K562 (cell line): ENCODE data around the gene C20orf96. TPM values are rescaled to one million over a fixed set of nuclear protein-coding genes. Genes with fewer than 3 reads are reported as not detected.

ENCODE experiments used
- ATAC-seq: fragments of 200-7000 bp; cut with Tn5 transposase; 3 replicates; pipeline ENCODE4 v1.9.1; 2020; ENCODE audit warnings: moderate library complexity
- BruUV-seq: library from RNA; stranded (reverse); fragments of 400-500 nt; replicated peaks from 2 replicates; lab custom pipeline; 2021; lab: Mats Ljungman, UMichigan
- CTCF ChIA-PET: fragments of 300-600 bp; formaldehyde crosslinking; extraction: SDS; loops from one replicate; lab custom pipeline; 2021; ENCODE audit warnings: low intra/inter-chr PET ratio; lab: Yijun Ruan, JAX
- POLR2A ChIA-PET: fragments of 300-600, 350-650 bp; sonication (Branson Sonifier 250); formaldehyde crosslinking; extraction: SDS; loops from one replicate; lab custom pipeline; 2021; ENCODE audit warnings: antibody characterized with exemption, inconsistent platforms; lab: Yijun Ruan, JAX
- DNase-seq, 4 experiments: peaks; one replicate each; pipeline versions ENCODE4 v3.0.0 to v3.0.0-alpha.2; 2011 to 2018; ENCODE audit warnings: low spot score in 3 of 4, mixed read lengths in 3 of 4; ENCODE audit errors: extremely low read depth in 1 of 4
- FAIRE-seq: peaks from 2 replicates; lab custom pipeline; 2011; peaks lifted over from hg19 to GRCh38; lab: Jason Lieb, UNC
- H2AFZ ChIP-seq: 2 replicates; pipeline ENCODE4 v1.6.0; 2011; ENCODE audit warnings: low read depth, low read length, control low read depth, inconsistent platforms
- H3K27ac ChIP-seq: fragments of 200-600 bp; 3 replicates; pipeline ENCODE4 v1.8.0; 2011; ENCODE audit warnings: low read depth, mild to moderate bottlenecking, control low read depth, inconsistent platforms, low read length, moderate library complexity, mixed read lengths; ENCODE audit errors: extremely low read depth
- H3K27me3 ChIP-seq, 2 experiments: fragments of 300-600 bp in 1 of 2; 2 replicates in 1 of 2; 3 replicates in 1 of 2; pipeline versions ENCODE4 v1.6.0 to v1.8.0; 2011; ENCODE audit warnings: inconsistent platforms in 2 of 2, low read length in 2 of 2, mild to moderate bottlenecking in 1 of 2, mixed read lengths in 1 of 2, moderate library complexity in 1 of 2; ENCODE audit not compliant: control insufficient read depth in 2 of 2, insufficient read depth in 2 of 2
- H3K36me3 ChIP-seq: fragments of 300-600 bp; 3 replicates; pipeline ENCODE4 v1.8.0; 2011; ENCODE audit warnings: mild to moderate bottlenecking, low read length, inconsistent platforms; ENCODE audit not compliant: control insufficient read depth, insufficient read depth
- H3K4me1 ChIP-seq, 2 experiments: fragments of 200-600 bp in 1 of 2; replicated peaks in 1 of 2; 2 replicates in 1 of 2; 3 replicates in 1 of 2; pipeline versions ENCODE4 v1.5.1 to v1.8.0; 2011; ENCODE audit warnings: inconsistent platforms in 2 of 2, low read length in 2 of 2, mild to moderate bottlenecking in 1 of 2, mixed read lengths in 1 of 2, moderate library complexity in 1 of 2; ENCODE audit not compliant: control insufficient read depth in 2 of 2, insufficient read depth in 2 of 2
- H3K4me2 ChIP-seq: 2 replicates; pipeline ENCODE4 v1.6.1; 2011; ENCODE audit warnings: low read length, control low read depth, inconsistent platforms, mixed read lengths; ENCODE audit not compliant: insufficient read depth
- H3K4me3 ChIP-seq: fragments of 200-600 bp; sonication (generic), shearing (Covaris generic); 2 replicates; pipeline ENCODE4 v1.5.1; 2016; ENCODE audit warnings: control low read depth, inconsistent platforms
- H3K79me2 ChIP-seq: fragments of 200-600 bp; 3 replicates; pipeline ENCODE4 v1.8.0; 2011; ENCODE audit warnings: low read length, inconsistent platforms; ENCODE audit not compliant: control insufficient read depth, insufficient read depth
- H3K9ac ChIP-seq, 2 experiments: 2 replicates each; pipeline versions ENCODE4 v1.6.0 to v1.6.1; 2011; ENCODE audit warnings: low read depth in 2 of 2, low read length in 2 of 2, control low read depth in 1 of 2, inconsistent platforms in 1 of 2, mild to moderate bottlenecking in 1 of 2, mixed read lengths in 1 of 2; ENCODE audit not compliant: insufficient read depth in 1 of 2
- H3K9me1 ChIP-seq: one replicate; pipeline ENCODE4 v1.6.0; 2011; ENCODE audit warnings: inconsistent platforms, mild to moderate bottlenecking, low read length, moderate library complexity; ENCODE audit not compliant: control insufficient read depth, insufficient read depth
- H3K9me3 ChIP-seq: replicated peaks from 2 replicates; pipeline ENCODE4 v1.5.1; 2011; ENCODE audit warnings: low read depth, low read length, inconsistent platforms; ENCODE audit not compliant: control insufficient read depth, insufficient read depth
- H4K20me1 ChIP-seq: replicated peaks from 2 replicates; pipeline ENCODE4 v1.6.1; 2011; ENCODE audit warnings: low read length, inconsistent platforms, mixed read lengths; ENCODE audit not compliant: control insufficient read depth, insufficient read depth
- ELF4 ChIP-seq: fragments of 450-650 bp; formaldehyde crosslinking; IDR thresholded peaks from 2 replicates; pipeline ENCODE4 v1.4.0; 2022; ENCODE audit warnings: missing genetic modification characterization
- GTF2A2 ChIP-seq: IDR thresholded peaks from 2 replicates; pipeline ENCODE4 v1.6.1; 2016; ENCODE audit warnings: mild to moderate bottlenecking, missing genetic modification characterization, missing compliant biosample characterization
- MCM7 ChIP-seq, 2 experiments: fragments of 450-650 bp; IDR thresholded peaks; 2 replicates each; pipeline ENCODE4 v1.6.1; 2016 to 2018
- PTTG1 ChIP-seq: fragments of 450-650 bp; IDR thresholded peaks from 2 replicates; pipeline ENCODE4 v1.6.1; 2016; ENCODE audit warnings: low read depth, mild to moderate bottlenecking, missing genetic modification characterization, missing compliant biosample characterization
- SLC30A9 ChIP-seq: fragments of 250-450 bp; sonication (Bioruptor Pico); IDR thresholded peaks from 2 replicates; pipeline ENCODE4 v1.8.0; 2022; ENCODE audit warnings: mild to moderate bottlenecking, moderate library complexity
- SRSF3 ChIP-seq: fragments of 200-400 bp; formaldehyde crosslinking; IDR thresholded peaks from 2 replicates; pipeline ENCODE4 v1.6.1; 2016; ENCODE audit warnings: mild to moderate bottlenecking, low read length, moderate library complexity; ENCODE audit not compliant: insufficient read depth
- TAF1 ChIP-seq: IDR thresholded peaks from 2 replicates; pipeline ENCODE4 v1.6.1; 2011; ENCODE audit warnings: mild to moderate bottlenecking, low read length, moderate library complexity; ENCODE audit not compliant: insufficient read depth, control insufficient read depth, severe bottlenecking; ENCODE audit errors: extremely low read depth
- UBTF ChIP-seq, 2 experiments: IDR thresholded peaks; 2 replicates each; pipeline ENCODE4 v1.6.1; 2012; ENCODE audit warnings: improper control_type of control experiment in 2 of 2, low read depth in 2 of 2, low read length in 2 of 2, borderline replicate concordance in 1 of 2
- ZHX1 ChIP-seq: fragments of 150-350 bp; conservative IDR thresholded peaks from 2 replicates; pipeline ENCODE4 v1.6.1; 2014; ENCODE audit warnings: low read length
- ZNF143 ChIP-seq: sonication (generic); formaldehyde crosslinking; IDR thresholded peaks from 2 replicates; pipeline ENCODE4 v1.9.0; 2022; ENCODE audit warnings: mild to moderate bottlenecking, missing genetic modification reagents
- ZNF444 ChIP-seq: fragments of 250-450 bp; sonication (Bioruptor Pico); IDR thresholded peaks from 2 replicates; pipeline ENCODE4 v1.4.0; 2020; ENCODE audit warnings: mild to moderate bottlenecking, moderate library complexity
- ZNF655 ChIP-seq: fragments of 250-450 bp; sonication (Bioruptor Pico); IDR thresholded peaks from 2 replicates; pipeline ENCODE4 v1.5.0; 2021
- ZNF766 ChIP-seq: fragments of 200-800 bp; sonication (Bioruptor generic); conservative IDR thresholded peaks from 2 replicates; pipeline ENCODE4 v1.6.1; 2016; ENCODE audit warnings: missing genetic modification characterization, missing compliant biosample characterization
- WGBS: fragments of 100-300 bp; shearing (Covaris generic); methylation state at CpG from one replicate; pipeline ENCODE4 v1.1.6; 2016; ENCODE audit warnings: low coverage, mixed read lengths; ENCODE audit not compliant: insufficient coverage; ENCODE audit errors: missing lambda C conversion rate; 5-methylcytosine and 5-hydroxymethylcytosine counted together
- in situ Hi-C: fragments of 300-500 bp; cut with MboI; formaldehyde crosslinking; loops from 4 replicates; pipeline ENCODE4 v1.15.0; 2018; ENCODE audit warnings: inconsistent platforms, mixed read lengths
- intact Hi-C: fragments of 100-400 bp; cut with micrococcal nuclease; formaldehyde crosslinking; loops from 2 replicates; pipeline ENCODE4 v1.14.2; 2022
- polyA plus RNA-seq, 8 experiments: library from polyadenylated mRNA; depleted of rRNA in 4 of 8; stranded (reverse) in 5 of 8; unstranded in 3 of 8; fragments of >200 nt; fragmentation: Nextera tagmentation in 2 of 8; fragmentation: Illumina TruSeq in 1 of 8; extraction: Ambion mirVana in 2 of 8; extraction: Trizol in 1 of 8; gene quantifications; 2 replicates each; pipeline versions ENCODE4 v1.2.1 to v1.2.3, GENCODE V29; 2011 to 2014; ENCODE audit warnings: inconsistent platforms in 1 of 8, missing spikeins in 1 of 8
- total RNA-seq, 7 experiments: library from RNA; depleted of rRNA in 6 of 7; stranded (reverse); fragments of >200 nt in 6 of 7; fragmentation: Illumina TruSeq in 2 of 7; extraction: Trizol in 2 of 7; gene quantifications; 2 replicates each; pipeline versions ENCODE4 v1.2.1 to v1.2.3, GENCODE V29; 2011 to 2021; ENCODE audit warnings: low replicate concordance in 1 of 7

C20orf96 gene
- total and polyA plus RNA-seq, 9 of the 15 experiments (the other 6 are each of a cell fraction or from before 2014, with no cell fraction given) = 1.7 to 11.7 (median 4.2) TPM

- in situ Hi-C loops = no loop called here
- POLR2A ChIA-PET = interaction anchor here (0.6 to 1.3 kb wide), 8 partner anchors 8 to 1648 kb away, joined by 3 to 5 read pairs (median 3); no protein-coding TSS in a partner anchor
- TF ChIP-seq ELF4 (CRISPR knock-in tag) (no peak), ZNF766 (CRISPR knock-in tag) (0 out of 2 replicates have a peak, but pooled peaks have one; percentile 31), UBTF (IDR thresholded peaks at IDR 0.05; ENCODE audit: borderline replicate concordance in 1 of 2, low read depth in 2 of 2, low read length in 2 of 2) (no peak), ZHX1 (no peak), ZNF143 (CRISPR knock-in tag) (peak; percentile 44; the same call in 1 of the 2 replicates), SLC30A9 (CRISPR knock-in tag) (no peak), TAF1 (peak; percentile 38), PTTG1 (tag) (peak; percentile 50; the same call in 1 of the 2 replicates), MCM7 (IDR thresholded peaks at IDR 0.05) (no peak), ZNF444 (CRISPR knock-in tag) (no peak), GTF2A2 (0 out of 2 replicates have a peak, but pooled peaks have one; percentile 32), ZNF655 (CRISPR knock-in tag) (no peak), SRSF3 (no peak)
Observed at GRCh38 chr20:266596-267562, 23.7 kb downstream of the C20orf96 start.

More at GRCh38 chr20:266596-267562, 23.7 kb downstream of the C20orf96 start:
- H3K9me3 ChIP-seq = no peaks in the 10 kb centered on the region
- BruUV-seq = no TSS peak
- H3K27me3 ChIP-seq = no peaks in the 10 kb centered on the region
- H2AFZ ChIP-seq = peak overlapping the region; percentile 97
- H3K4me2 ChIP-seq = peak overlapping the region; percentile 75
- ATAC-seq = peak; percentile 91
- H3K9ac ChIP-seq = peak overlapping the region; percentile 56 to 81
- H3K4me1 ChIP-seq = peaks cover 9 to 18% of the 10 kb centered on the region in 2 experiments; a peak in 4 of 5 replicates
- H3K9me1 ChIP-seq = no peaks in the 10 kb centered on the region
- no peaks in the 10 kb centered on the region for H3K36me3 ChIP-seq
- intact Hi-C loops = loop anchor here (2.0 to 5.0 kb wide), 2 partner anchors 58 to 60 kb away; partner anchors contain the start of gene SOX12
- 0 out of 2 replicates have a peak overlapping the region, but pooled peaks have one; percentile 17 for H3K4me3 ChIP-seq
- 9% methylated on average over 26 of the region's 43 CpGs for WGBS
- H3K79me2 ChIP-seq = no peaks in the 10 kb centered on the region
- peak; percentile 84 for FAIRE-seq
- no peaks in the 10 kb centered on the region for H4K20me1 ChIP-seq
- CTCF ChIA-PET = interaction anchor here (0.7 to 1.1 kb wide), 4 partner anchors 57 to 60 kb away, joined by 3 to 4 read pairs (median 3); partner anchors contain the start of gene SOX12
- peak; percentile 87 to 92 (median 88) for DNase-seq
- H3K27ac ChIP-seq = peak overlapping the region; percentile 71
